Kidney epithelial cell (primary cell): ENCODE results near the gene ZNF454. TPM values are rescaled to one million over a fixed set of nuclear protein-coding genes. Genes with fewer than 3 reads are reported as not detected.

Experiments used
- DNase-seq: peaks from one replicate; pipeline ENCODE4 v3.0.0-alpha.2; 2010; ENCODE audit warnings: low read depth
- H3K27me3 ChIP-seq: 2 replicates; pipeline ENCODE4 v1.6.0; 2011; ENCODE audit warnings: low read length; ENCODE audit not compliant: control insufficient read depth, insufficient read depth
- H3K36me3 ChIP-seq: 2 replicates; pipeline ENCODE4 v1.5.1; 2011; ENCODE audit warnings: low read length; ENCODE audit not compliant: control insufficient read depth, insufficient read depth
- H3K4me3 ChIP-seq: 2 replicates; pipeline ENCODE4 v1.5.1; 2011; ENCODE audit warnings: low read depth, mild to moderate bottlenecking, control low read depth, low read length
- CTCF ChIP-seq: IDR thresholded peaks from 2 replicates; pipeline ENCODE4 v1.5.1; 2011; ENCODE audit warnings: mild to moderate bottlenecking, moderate library complexity, low read length, control low read depth, inconsistent platforms; ENCODE audit not compliant: insufficient read depth, poor library complexity, severe bottlenecking
- total RNA-seq: library from RNA; depleted of rRNA; stranded (reverse); fragments of >200 nt; gene quantifications from 2 replicates; pipeline ENCODE4 v1.2.3, GENCODE V29; 2015

The ZNF454 gene
- total RNA-seq, 1 donor from 2014 or later, result 5.0 TPM

DNA sequence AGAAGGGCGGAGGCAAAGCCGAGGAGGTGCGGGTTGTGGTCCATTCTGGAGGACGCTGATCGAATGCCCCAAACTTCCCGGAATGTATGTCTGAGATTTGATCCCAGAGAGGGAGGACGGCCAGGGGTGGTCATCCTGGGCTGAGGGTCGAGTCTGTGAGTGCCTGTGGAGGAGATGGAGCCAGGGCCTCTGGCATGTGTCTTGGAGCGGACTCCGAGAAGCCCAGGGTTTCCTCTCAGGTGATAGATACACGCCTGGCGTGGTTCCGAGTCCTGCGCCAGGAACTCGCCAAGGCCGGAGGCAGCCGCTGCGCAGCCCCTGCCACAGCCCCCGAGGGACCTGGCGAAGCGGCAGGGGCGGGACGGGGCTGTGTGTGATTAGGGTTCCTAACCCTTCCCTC is 363 bp downstream of the ZNF454 start:
- peak overlapping the region; percentile 69 for H3K4me3 ChIP-seq
- DNase-seq, result no peak
- TF ChIP-seq CTCF, result no peak
- no peaks in the 10 kb centered on the region for H3K27me3 ChIP-seq
- peaks cover 2% of the 10 kb centered on the region for H3K36me3 ChIP-seq

- DNase-seq, result no peak
- H3K36me3 ChIP-seq, result no peaks in the 10 kb centered on the region
- H3K27me3 ChIP-seq, result no peaks in the 10 kb centered on the region
- TF ChIP-seq CTCF, result no peak
- H3K4me3 ChIP-seq, result no peak overlapping the region
Measured at GRCh38 chr5:178965465-178966055, 24.6 kb downstream of the ZNF454 start.

DNA sequence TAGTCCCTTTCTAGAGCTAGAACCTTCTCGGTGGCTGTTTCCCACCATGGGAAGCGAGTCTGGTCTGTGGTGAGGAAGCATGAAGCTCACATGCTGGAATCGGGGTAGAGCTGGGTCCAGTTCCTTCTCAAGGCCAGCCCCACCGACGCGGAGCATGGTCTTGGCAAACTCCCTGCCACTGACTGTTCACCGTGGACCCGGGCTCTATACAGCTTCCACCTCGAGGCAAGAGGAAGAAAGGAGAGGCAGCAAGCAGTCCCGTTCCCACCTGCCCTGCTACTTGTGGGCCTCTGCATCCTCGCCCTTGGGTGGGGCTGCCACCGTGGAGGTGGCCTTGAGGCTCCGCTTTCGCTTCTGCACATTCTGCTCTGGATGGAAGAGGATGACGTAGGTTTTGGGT is 40.4 kb downstream of the ZNF454 start:
- Histone ChIP-seq H3K4me3 (no peak overlapping the region), H3K27me3 (no peaks in the 10 kb centered on the region), H3K36me3 (no peaks in the 10 kb centered on the region)
- TF ChIP-seq CTCF, result no peak
- DNase-seq, result no peak

GRCh38 chr5:178982941-178983340 is 41.9 kb downstream of the ZNF454 start:
- TF ChIP-seq CTCF, result no peak
- H3K36me3 ChIP-seq, result no peaks in the 10 kb centered on the region
- no peak overlapping the region for H3K4me3 ChIP-seq
- H3K27me3 ChIP-seq, result no peaks in the 10 kb centered on the region
- DNase-seq, result no peak

GRCh38 chr5:178983728-178984127 is 42.7 kb downstream of the ZNF454 start:
- Histone ChIP-seq H3K27me3 (no peaks in the 10 kb centered on the region), H3K36me3 (no peaks in the 10 kb centered on the region), H3K4me3 (no peak overlapping the region)
- no peak for TF ChIP-seq CTCF
- DNase-seq, result no peak
